GM21515 (cell line): ENCODE data around the gene ARHGEF1.

Experiments used
- ATAC-seq: cut with Tn5 transposase; IDR thresholded peaks from one replicate; pipeline ENCODE4 v1.9.1; 2021; ENCODE audit not compliant: unreplicated experiment

The ARHGEF1 gene

GRCh38 chr19:41917676-41918075 lies 34.7 kb downstream of the ARHGEF1 start:
- no peak for ATAC-seq

DNA sequence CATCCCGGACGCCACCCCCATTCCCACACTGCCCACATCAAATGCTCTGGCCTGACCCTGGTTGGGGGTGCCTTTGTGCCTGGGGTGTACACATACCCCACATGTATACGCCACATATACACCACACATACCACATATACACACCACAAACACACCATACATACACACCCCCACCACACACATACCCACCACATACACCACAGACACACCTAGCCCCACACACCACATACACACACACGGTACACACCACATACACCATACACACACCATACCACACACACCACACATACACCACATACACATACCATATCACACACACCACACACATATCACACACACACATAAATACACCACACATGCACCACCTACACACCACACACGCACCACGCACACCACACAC lies 35.1 kb downstream of the ARHGEF1 start:
- no peak for ATAC-seq

DNA sequence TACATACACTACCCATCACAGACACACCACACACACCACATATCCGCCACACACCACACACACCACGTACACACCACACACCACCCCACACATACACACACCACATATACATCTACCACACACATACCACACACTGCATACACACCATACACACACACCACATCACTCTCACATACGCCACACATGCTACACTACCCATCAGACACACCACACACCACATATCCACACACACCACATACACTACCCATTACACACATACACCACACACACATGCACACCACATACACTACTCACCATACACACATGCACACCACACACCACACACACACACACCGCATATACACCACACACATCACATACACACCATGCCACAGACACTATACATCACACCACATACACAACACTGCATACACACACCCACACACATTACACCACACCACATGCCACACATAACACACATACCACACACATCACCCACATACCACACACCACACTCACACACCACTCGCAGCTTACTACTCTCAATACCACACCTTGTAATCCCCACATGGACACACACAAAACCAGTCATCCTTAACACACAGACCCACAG lies 35.8 kb downstream of the ARHGEF1 start:
- no peak for ATAC-seq

GRCh38 chr19:41919948-41920712 lies 37.1 kb downstream of the ARHGEF1 start:
- ATAC-seq = no peak

DNA sequence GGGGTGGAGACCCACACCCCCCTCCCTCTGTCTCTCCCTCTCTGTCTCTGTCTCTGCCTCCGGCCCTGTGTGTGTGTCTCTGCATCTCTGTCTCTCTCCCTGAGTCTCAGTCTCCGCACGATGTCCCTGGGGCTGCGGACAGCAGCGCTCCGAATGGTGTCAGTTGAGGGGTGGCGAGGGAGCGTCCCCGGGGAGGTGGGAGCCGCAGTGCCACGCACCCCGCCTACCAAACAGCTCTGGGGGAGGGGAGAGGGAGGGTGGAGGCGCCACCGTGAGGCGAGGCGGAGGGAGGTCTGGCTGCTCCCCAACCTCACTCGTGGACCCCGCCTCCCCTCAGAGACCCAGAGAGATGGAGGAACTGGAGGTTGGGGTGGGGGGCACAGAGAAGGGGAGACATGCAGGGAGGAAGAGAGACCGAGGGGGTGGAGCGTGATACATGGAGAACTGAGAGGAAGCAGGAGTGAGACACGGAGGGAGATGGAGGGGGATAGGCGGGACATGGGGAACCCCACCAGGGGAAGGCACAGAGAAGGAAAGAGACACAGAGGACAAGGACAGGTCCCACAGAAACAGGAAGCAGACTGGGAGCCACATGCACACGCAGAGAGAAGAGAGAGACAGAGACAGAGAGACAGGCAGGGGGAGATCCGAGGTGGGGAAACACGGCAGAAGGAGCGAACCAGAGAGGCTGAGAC lies 38.0 kb downstream of the ARHGEF1 start:
- no peak for ATAC-seq

GRCh38 chr19:41921577-41922576 lies 38.9 kb downstream of the ARHGEF1 start:
- ATAC-seq = no peak

GRCh38 chr19:41922585-41922984 lies 39.6 kb downstream of the ARHGEF1 start:
- ATAC-seq = no peak

- no peak for ATAC-seq
These were observed 40.2 kb downstream of the ARHGEF1 start for GRCh38 chr19:41923045-41923788.

GRCh38 chr19:41924151-41925145 lies 41.5 kb downstream of the ARHGEF1 start:
- no peak for ATAC-seq

DNA sequence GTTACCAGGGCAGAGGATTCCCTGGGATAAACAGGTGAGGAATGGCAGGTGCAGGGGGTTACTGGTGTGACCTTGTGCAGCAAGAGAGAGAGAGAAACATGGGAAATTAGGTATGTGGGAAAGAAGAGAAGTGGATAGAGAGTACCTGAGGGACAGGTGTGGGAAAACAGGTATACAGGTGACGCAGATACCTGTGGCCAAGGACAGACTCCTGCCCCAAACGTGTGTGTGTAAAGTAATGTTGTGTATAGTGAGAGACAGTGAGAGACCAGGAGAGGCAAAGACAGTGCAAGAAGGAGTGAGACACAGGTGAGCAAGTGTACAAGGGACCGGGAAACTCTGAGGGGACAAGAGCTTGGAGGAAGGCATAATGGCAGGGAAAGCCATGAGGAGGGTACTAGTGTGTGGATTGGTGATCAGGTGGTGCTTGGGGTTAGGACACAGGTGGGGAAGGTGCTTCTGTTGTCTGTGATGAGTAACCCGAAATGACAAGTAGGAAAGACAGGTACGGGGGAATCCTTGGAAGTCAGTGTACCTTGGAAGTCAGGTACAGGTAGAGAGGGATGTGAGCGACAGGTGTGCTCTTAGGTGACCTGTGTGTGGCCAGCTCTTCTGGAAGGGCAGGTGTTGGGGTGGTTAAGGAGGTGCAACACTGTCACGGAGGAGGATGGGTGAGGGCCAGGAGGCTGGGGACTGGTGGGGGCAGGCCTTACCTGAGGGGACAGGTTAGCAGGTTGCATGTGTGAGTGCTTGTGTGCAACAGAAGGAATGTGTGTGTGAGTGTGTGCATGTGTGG lies 42.4 kb downstream of the ARHGEF1 start:
- ATAC-seq = no peak

- no peak for ATAC-seq
These were observed 43.2 kb downstream of the ARHGEF1 start for GRCh38 chr19:41926028-41926762.

DNA sequence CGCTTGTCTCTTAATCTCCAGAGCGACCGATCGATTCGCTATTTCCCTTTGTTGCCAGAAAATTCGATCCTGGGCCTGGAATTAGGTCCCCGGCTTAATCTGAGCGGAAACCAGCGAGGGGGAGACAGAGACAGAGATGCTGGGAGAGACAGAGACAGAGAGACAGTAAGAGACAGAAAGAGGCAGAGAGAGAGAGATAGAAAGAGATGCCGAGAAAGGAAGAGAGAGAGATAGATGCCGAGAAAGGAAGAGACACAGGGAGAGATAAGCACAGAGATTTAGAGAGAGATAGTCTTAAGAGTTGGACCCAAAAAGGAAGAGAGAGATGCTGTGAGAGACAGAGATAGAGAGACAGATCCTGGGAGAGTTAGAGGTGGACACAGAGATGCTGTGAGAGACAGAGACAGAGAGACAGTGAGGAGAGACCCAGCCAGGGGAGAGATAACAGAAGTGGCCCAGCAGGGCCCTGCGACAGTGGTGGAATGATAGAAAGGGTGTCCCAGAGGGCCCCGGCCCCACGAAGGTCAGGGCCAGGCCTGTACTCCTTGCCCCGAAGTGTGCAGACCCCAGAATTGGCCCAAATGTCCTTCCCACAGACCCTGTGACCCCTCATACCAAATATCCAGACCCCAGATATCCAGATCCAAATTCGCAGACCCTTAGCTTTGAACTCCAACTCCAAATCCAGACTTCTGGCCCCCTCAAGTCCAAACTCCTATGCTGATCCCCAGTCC lies 43.9 kb downstream of the ARHGEF1 start:
- ATAC-seq = no peak

DNA sequence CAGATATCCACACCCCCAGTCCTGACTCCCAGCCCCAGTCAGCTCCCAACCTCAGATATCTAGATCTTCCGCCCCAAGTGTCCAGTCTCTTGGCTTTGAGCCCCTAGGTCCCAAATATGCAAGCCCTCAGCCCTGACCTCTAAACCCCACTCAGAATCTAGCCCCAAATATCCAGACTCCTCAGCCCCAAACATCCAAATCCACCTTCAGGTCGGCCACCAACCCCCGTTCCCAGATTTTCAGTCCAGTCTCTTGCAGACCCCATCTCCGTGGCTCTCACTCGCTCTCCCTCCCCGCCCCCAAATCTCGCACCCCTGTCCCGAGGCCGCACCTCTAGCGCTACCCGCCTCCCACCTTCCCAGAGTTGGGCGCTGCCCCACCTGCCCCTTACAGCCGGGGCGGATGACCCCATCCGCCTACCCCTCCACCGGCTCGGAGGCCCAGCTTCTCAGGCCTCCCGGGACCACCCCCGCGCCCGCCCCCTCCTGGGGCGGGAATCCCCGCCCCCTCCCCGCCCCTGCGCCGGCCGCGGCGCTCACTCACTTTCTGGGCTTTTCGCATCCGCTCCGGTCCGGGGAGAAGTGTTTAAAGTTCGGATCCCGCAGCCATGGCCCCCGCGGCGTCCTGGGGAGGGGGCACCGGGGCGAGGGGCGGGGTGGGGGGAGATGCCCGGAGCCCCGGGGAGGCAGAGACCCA lies 44.7 kb downstream of the ARHGEF1 start:
- ATAC-seq = no peak

GRCh38 chr19:41928221-41928683 lies 45.3 kb downstream of the ARHGEF1 start, which contains the start of gene ERFL:
ERFL (minus strand) TSS chr19:41928449; CDS start chr19:41912919, 15,530 bp downstream.
- ATAC-seq = no peak

DNA sequence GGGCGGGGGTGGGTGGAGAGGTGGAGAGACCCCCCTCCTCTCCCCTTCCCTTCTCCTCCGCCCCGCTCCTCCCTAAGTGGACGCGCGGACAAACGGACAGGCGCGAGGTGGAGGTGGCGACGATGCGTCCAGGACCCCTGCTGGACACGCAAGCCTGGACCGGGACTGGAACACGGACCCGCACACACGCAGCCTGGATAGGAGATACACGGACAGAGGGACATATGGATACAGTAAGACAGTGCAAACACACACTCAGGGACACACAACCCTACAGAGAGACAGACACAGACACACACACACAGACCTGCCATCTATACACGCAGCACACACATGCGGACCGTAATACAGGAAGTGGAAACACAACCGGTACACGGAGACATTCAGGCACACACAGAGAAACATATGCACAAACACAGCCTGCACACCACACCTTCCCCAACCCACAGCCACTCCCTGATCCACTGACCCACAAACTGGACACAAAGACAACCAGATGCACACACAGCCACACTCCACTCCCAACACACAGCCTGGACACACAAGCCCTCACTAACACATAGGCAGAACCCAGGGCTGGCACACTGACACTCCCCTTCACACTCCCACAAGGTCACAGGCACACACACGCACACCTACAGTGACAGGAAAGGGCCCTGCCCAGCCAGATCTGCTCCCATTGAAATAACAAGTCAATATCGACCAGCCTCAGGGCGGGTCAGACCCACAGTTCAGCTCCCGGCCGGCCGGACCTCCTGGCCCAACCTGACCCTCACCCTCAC lies 46.0 kb downstream of the ARHGEF1 start:
- ATAC-seq = no peak
